Measurements from ENCODE around the gene HBG2. TPM values are rescaled to one million over a fixed set of nuclear protein-coding genes. Genes with fewer than 3 reads are reported as not detected.

HBG2 gene
- total and polyA plus RNA-seq, 9 of the 15 experiments (the other 6 are each of a cell fraction or from before 2014, with no cell fraction given): 1,626 to 58,619 (median 10,515) TPM

- TF ChIP-seq CREB3 (tag; conservative IDR thresholded peaks at IDR 0.05; ENCODE audit: low read depth) (peak; percentile 24; the same call in 1 of the 2 replicates), RERE (CRISPR knock-in tag; IDR thresholded peaks at IDR 0.05; ENCODE audit: borderline replicate concordance) (no peak), FOXK1 (CRISPR knock-in tag; IDR thresholded peaks at IDR 0.05; ENCODE audit: borderline replicate concordance) (no peak), ZNF639 (CRISPR knock-in tag; conservative IDR thresholded peaks at IDR 0.05 in 1 of 2, IDR thresholded peaks at IDR 0.05 in 1 of 2) (peak in 1 of 2 experiments; percentile 78; a peak in 2 of 4 replicates), E2F6 (IDR thresholded peaks at IDR 0.05; ENCODE audit: borderline replicate concordance in 1 of 2, extremely low read depth in 1 of 2, insufficient read depth in 1 of 2, insufficient read length in 1 of 2, low read depth in 1 of 2, low read length in 1 of 2, poor library complexity in 1 of 2, severe bottlenecking in 1 of 2) (no peak), GABPB1 (CRISPR knock-in tag; IDR thresholded peaks at IDR 0.05) (no peak), ELF2 (CRISPR knock-in tag; IDR thresholded peaks at IDR 0.05) (peak; percentile 49; the same call in 1 of the 2 replicates), ZNF668 (CRISPR knock-in tag; IDR thresholded peaks at IDR 0.05) (no peak), POLR2AphosphoS2 (IDR thresholded peaks at IDR 0.05; ENCODE audit: low read length) (no peak), CTBP1 (IDR thresholded peaks at IDR 0.05; ENCODE audit: borderline replicate concordance) (peak; percentile 65; the same call in 1 of the 2 replicates), ZNF274 (IDR thresholded peaks at IDR 0.05; ENCODE audit: borderline replicate concordance, low read depth, low read length) (no peak)
These were observed 21.0 kb upstream of the HBG2 start (continued) for GRCh38 chr11:5275369-5276110.
